Esophagus muscularis mucosa (tissue), 3 donors: Measurements from ENCODE around the gene FRMD4A.

Experiments
- CTCF ChIP-seq, 3 experiments: fragments of 200-600 bp in 2 of 3; fragments of 450-650 bp in 1 of 3; sonication (generic) in 2 of 3; IDR thresholded peaks; one replicate each; pipeline ENCODE4 v1.5.1; 2017 to 2019; ENCODE audit warnings: antibody characterized with exemption in 3 of 3, mild to moderate bottlenecking in 2 of 3, moderate library complexity in 1 of 3
- POLR2AphosphoS5 ChIP-seq, 2 donors: sonication (generic); formaldehyde crosslinking; IDR thresholded peaks; one replicate each; pipeline ENCODE4 v1.6.1; 2017; ENCODE audit warnings: antibody characterized with exemption in 2 of 2

GRCh38 chr10:13840036-13840435, 490.7 kb downstream of the FRMD4A start:
- TF ChIP-seq POLR2AphosphoS5 (IDR thresholded peaks at IDR 0.05) (no peak), CTCF (IDR thresholded peaks at IDR 0.05) (no peak)
